ENCODE measurements around the gene TACC3. TPM values are rescaled to one million over a fixed set of nuclear protein-coding genes. Genes with fewer than 3 reads are reported as not detected.

The TACC3 gene
- total RNA-seq, 1 donor = 4.0 TPM

DNA sequence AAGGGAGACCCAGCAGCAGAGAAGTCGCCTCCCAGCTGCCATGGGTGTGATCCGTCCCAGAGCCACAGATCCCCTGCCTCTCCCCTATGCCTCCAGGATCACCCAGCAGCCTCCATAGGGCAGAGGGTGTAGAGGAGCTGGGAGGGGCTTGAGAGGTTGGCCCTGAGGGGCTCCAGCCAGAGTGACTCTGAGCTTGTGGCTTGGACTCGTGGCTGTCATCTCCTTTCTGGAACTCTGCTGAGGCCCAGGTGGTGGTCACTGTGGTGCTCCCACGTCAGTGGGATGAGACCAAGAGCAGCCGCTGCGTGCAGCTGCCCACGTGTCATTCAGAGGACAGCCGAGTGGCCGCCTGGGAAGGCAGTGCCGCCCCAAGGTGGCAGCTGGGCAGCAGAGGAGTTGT, 4.2 kb downstream of the TACC3 start:
- Histone ChIP-seq H3K36me3 (ENCODE audit: insufficient read depth, low read length) (peaks cover 31% of the 10 kb centered on the region), H3K79me2 (ENCODE audit: insufficient read depth, low read length) (peaks cover 82% of the 10 kb centered on the region), H2AFZ (ENCODE audit: low read length) (no peak overlapping the region), H3K4me3 (ENCODE audit: insufficient read depth, low read length) (no peak overlapping the region), H3K27me3 (ENCODE audit: insufficient read depth, low read length) (no peaks in the 10 kb centered on the region), H3K4me1 (ENCODE audit: insufficient read depth, low read length) (peaks cover 34% of the 10 kb centered on the region), H3K27ac (ENCODE audit: low read depth, low read length) (no peak overlapping the region), H4K20me1 (ENCODE audit: insufficient read depth, low read length) (peaks cover 17% of the 10 kb centered on the region), H3K9me3 (ENCODE audit: low read depth, low read length) (no peaks in the 10 kb centered on the region), H3K4me2 (ENCODE audit: insufficient read depth, low read length) (no peak overlapping the region)
- TF ChIP-seq, protein P1, sequence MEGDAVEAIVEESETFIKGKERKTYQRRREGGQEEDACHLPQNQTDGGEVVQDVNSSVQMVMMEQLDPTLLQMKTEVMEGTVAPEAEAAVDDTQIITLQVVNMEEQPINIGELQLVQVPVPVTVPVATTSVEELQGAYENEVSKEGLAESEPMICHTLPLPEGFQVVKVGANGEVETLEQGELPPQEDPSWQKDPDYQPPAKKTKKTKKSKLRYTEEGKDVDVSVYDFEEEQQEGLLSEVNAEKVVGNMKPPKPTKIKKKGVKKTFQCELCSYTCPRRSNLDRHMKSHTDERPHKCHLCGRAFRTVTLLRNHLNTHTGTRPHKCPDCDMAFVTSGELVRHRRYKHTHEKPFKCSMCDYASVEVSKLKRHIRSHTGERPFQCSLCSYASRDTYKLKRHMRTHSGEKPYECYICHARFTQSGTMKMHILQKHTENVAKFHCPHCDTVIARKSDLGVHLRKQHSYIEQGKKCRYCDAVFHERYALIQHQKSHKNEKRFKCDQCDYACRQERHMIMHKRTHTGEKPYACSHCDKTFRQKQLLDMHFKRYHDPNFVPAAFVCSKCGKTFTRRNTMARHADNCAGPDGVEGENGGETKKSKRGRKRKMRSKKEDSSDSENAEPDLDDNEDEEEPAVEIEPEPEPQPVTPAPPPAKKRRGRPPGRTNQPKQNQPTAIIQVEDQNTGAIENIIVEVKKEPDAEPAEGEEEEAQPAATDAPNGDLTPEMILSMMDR (IDR thresholded peaks at IDR 0.05; ENCODE audit: extremely low read depth, low read depth, low read length) = no peak
- DNase-seq (ENCODE audit: insufficient read length, low spot score, missing footprints) = peak; percentile 59

DNA sequence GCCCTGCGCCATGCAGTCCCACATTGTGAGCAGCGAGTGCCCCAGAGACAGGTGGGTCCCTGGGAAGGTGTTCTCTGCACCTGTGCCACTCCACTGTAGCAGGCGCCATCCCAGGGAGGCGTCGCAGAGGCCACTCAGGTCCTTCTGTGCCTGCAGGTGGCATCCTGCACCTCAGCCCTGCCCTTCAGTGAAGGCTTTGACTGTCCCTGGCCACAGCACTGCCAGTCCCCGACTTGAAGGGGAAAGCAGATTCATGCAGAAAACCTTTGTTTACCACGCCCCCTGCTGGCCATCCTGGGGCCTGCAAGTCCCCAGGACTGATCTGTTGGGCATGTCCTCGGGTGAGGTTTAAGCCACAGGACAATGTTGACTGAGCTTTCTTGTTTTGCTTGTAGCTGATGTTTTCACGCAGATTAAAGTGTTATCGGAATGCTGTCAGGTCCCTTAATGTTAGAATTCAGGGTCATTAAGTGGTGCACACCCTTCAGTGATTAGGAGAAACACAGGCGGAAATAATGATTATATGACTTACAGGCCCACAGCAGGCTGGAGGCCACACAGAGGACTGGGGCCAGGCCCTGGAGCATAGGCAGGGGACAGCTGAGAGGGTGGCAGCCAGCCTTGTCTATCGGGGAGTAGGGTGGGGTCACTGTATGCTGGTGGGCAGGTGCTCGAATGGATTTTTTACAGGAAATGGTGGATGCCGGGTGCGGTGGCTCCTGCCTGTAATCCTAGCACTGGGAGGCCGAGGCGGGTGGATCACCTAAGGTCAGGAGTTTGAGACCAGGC, 5.0 kb downstream of the TACC3 start:
- peak overlapping the region; percentile 36 for H3K27ac ChIP-seq (ENCODE audit: low read depth, low read length)
- no peaks in the 10 kb centered on the region for H3K27me3 ChIP-seq (ENCODE audit: insufficient read depth, low read length)
- peaks cover 88% of the 10 kb centered on the region for H3K79me2 ChIP-seq (ENCODE audit: insufficient read depth, low read length)
- H3K9me3 ChIP-seq (ENCODE audit: low read depth, low read length) = no peaks in the 10 kb centered on the region
- peaks cover 38% of the 10 kb centered on the region for H3K36me3 ChIP-seq (ENCODE audit: insufficient read depth, low read length)
- peaks cover 17% of the 10 kb centered on the region for H4K20me1 ChIP-seq (ENCODE audit: insufficient read depth, low read length)
- H2AFZ ChIP-seq (ENCODE audit: low read length) = peak overlapping the region; percentile 77
- H3K4me2 ChIP-seq (ENCODE audit: insufficient read depth, low read length) = no peak overlapping the region
- peaks cover 34% of the 10 kb centered on the region for H3K4me1 ChIP-seq (ENCODE audit: insufficient read depth, low read length)
- TF ChIP-seq, protein P1 (IDR thresholded peaks at IDR 0.05; ENCODE audit: extremely low read depth, low read depth, low read length) = peak; percentile 99
- no peak overlapping the region for H3K4me3 ChIP-seq (ENCODE audit: insufficient read depth, low read length)
- peak; percentile 98 for DNase-seq (ENCODE audit: insufficient read length, low spot score, missing footprints)

DNA sequence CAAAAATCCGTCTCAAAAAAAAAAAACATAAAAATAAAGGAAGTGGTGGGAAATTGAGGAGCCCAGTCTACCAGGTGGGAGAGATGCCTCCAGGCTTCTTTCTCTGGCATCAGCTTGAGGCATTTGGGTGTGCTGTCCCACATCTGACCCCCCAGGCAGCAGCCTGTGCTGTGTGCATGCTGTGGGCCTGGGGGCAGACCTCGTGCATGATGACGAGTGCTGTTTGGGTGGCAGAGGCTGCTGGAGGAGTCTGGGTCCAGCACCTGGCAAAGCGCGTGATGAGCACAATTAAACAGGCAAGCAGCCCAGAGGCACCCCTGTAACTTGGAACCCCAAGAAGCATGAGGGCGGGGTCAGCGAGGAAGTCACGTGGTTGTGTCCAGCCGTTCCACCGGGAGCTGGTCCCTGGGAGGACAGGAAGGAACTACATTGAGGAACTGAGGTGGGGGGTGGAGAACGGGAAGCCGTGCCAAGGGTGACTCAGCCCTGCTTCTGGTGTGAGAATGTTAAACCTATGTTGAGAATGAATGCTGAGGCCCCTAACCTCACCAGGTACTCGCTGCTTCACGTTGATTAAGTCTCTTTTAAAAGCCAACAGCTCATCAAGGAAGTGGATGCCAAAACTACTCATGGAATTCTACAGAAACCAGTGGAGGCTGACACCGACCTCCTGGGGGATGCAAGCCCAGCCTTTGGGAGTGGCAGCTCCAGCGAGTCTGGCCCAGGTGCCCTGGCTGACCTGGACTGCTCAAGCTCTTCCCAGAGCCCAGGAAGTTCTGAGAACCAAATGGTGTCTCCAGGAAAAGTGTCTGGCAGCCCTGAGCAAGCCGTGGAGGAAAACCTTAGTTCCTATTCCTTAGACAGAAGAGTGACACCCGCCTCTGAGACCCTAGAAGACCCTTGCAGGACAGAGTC, 6.1 kb downstream of the TACC3 start:
- TF ChIP-seq, protein P1 (IDR thresholded peaks at IDR 0.05; ENCODE audit: extremely low read depth, low read depth, low read length) = no peak
- peak overlapping the region; percentile 80 for H2AFZ ChIP-seq (ENCODE audit: low read length)
- H3K27me3 ChIP-seq (ENCODE audit: insufficient read depth, low read length) = no peaks in the 10 kb centered on the region
- H3K4me1 ChIP-seq (ENCODE audit: insufficient read depth, low read length) = peaks cover 27% of the 10 kb centered on the region
- H3K9me3 ChIP-seq (ENCODE audit: low read depth, low read length) = no peaks in the 10 kb centered on the region
- H3K36me3 ChIP-seq (ENCODE audit: insufficient read depth, low read length) = peaks cover 47% of the 10 kb centered on the region
- peak overlapping the region; percentile 42 for H3K4me3 ChIP-seq (ENCODE audit: insufficient read depth, low read length)
- H3K27ac ChIP-seq (ENCODE audit: low read depth, low read length) = peak overlapping the region; percentile 61
- H3K4me2 ChIP-seq (ENCODE audit: insufficient read depth, low read length) = peak overlapping the region; percentile 66
- peak; percentile 97 for DNase-seq (ENCODE audit: insufficient read length, low spot score, missing footprints)
- peaks cover 17% of the 10 kb centered on the region for H4K20me1 ChIP-seq (ENCODE audit: insufficient read depth, low read length)
- H3K79me2 ChIP-seq (ENCODE audit: insufficient read depth, low read length) = peaks cover 84% of the 10 kb centered on the region
